ENCODE results near the gene RBMY1F.
"Not testable (repeated sequence)": the region's sequence is repeated elsewhere in the genome, so short reads cannot be mapped to it uniquely, and the experiment has no call there.

RBMY1F gene

DNA sequence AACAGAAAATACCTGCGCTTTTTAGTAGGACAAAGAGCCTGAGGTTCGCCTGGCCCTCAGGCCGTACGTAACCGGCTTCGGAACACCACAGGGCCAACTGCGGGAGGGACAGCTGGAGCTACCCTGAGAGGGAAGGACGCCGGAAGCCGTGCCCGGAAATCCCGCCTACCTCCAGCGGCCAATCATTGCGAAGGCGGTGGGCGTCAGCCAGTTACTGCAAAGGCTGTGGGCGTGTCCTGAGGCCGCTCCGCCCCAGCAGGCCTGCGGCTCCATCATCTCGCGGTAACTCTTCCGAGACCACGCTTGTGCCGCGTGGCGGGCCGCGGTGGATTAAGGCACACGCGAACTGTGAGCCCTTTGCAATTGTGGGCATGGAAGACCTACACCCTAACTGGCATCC is at the start of gene RBMY1F:
TSS of gene RBMY1F (minus strand) at position 101 of the 400 bp plus-strand sequence. CDS start 1,954 bp downstream, outside the sequence.
- not testable (repeated sequence) for DNase-seq (ENCODE audit: low read depth)

DNA sequence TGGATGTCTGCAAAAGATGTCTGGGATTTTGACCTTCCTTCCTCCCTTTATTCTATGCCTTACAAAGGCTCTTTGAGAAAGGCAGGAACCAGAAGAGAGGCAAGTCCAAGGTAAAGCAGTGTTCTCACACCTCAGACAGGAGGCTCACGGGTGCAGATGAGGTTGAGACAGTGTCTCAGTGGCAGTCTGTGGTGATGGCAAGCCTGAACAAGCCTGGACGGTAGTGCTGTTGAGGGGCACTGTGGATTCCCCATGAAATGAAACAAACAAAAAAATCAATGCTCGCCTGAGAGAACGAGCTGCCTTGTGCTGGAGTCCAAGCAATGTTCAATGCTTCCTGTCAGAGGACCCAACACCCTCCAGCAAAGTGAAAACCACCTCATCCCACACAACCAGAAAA is 31.6 kb downstream of the RBMY1F start:
- not testable (repeated sequence) for DNase-seq (ENCODE audit: low read depth)

DNA sequence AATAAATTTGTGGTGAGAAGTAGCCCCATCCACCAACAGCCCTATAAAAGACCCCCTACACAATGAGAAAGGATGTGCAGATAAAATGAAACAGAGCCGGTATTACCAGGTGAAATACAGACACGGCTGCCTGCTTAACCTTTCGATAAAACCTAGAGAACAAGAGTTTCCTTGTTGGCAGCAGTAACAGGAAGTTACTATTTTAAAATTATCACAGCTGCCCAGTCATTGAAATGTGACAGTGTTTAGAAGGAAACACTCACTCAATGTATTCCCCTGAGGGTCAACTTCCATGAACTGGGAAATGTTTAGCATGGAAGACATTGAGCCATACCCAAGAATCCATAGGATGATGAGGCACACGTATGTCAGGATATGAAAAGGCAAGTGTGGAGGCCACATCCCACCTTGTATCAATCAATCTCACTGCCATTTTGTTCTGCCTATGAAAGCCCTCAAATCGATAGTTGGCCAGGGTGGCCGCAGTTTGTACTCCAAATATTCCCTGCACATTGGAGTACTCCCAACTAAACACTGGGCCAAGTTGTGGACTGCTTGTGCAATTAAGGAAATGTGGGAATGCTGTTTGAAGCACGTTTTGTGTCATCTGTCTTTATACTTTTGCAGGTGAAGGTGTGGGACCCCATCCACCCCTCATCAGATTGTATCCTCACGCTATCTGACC is 41.6 kb downstream of the RBMY1F start:
- not testable (repeated sequence) for DNase-seq (ENCODE audit: low read depth)

DNA sequence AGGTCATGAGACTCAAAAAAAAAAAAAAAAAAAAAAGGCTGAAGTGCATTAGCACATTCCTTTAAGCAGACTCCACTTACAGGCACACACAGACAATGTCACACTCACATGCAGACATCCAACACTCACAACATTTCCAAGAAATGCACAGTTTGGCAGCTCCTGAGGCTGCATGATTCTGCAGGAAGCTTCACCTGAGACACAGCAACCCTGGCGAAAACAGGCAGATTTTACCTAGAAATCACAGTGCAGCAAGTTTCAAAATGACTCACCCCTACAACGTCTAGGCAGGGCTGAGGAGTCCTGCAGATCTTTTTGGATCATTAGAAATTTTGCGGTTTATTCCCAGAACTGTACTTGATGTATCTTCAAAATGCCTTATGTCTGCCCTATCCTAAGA is 48.0 kb downstream of the RBMY1F start:
- DNase-seq (ENCODE audit: low read depth): not testable (repeated sequence)

DNA sequence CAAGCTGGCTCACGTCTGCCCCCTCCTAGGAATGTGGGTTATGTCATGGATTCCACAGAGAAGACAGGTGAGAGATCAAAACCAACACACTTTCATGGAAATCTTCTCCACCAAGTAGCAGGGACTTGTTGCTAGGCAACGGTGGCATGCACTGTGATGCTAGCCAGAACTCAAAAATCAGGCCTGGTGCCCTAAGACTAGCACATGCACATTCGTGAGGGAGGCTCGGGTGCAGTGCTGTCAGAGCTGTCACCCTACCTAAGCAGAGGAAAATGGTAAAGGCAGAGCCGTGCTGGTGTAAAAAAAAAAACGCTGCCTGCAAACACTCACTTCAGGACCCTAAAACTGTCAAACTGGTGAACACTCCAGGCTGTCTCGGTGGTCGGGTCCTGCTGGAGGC is 52.2 kb downstream of the RBMY1F start:
- not testable (repeated sequence) for DNase-seq (ENCODE audit: low read depth)
